H7 (cell line): ENCODE data around the gene DNAJB2. TPM values are rescaled to one million over a fixed set of nuclear protein-coding genes. Genes with fewer than 3 reads are reported as not detected.
A peak's percentile ranks its signal among the peaks of the same experiment; 100 is the strongest.

ENCODE experiments used
- DNase-seq: peaks from one replicate; pipeline ENCODE4 v3.0.0; 2012
- H3K27me3 ChIP-seq: 2 replicates; pipeline ENCODE4 v1.6.0; 2011; ENCODE audit warnings: mild to moderate bottlenecking, low read length; ENCODE audit not compliant: control insufficient read depth, insufficient read depth
- H3K36me3 ChIP-seq: replicated peaks from 2 replicates; pipeline ENCODE4 v1.5.1; 2011; ENCODE audit warnings: low read length; ENCODE audit not compliant: control insufficient read depth, insufficient read depth
- H3K4me3 ChIP-seq: 2 replicates; pipeline ENCODE4 v1.5.1; 2011; ENCODE audit warnings: low read depth, mild to moderate bottlenecking, control low read depth, low read length, moderate library complexity; ENCODE audit not compliant: insufficient read depth
- total RNA-seq: library from RNA; depleted of rRNA; stranded (reverse); fragments of >200 nt; shearing (Covaris generic); gene quantifications from 2 replicates; pipeline ENCODE4 v1.2.3, GENCODE V29; 2014; rRNA removed

Gene DNAJB2
- 29.1 and 38.6 TPM in 2 replicates for total RNA-seq

DNA sequence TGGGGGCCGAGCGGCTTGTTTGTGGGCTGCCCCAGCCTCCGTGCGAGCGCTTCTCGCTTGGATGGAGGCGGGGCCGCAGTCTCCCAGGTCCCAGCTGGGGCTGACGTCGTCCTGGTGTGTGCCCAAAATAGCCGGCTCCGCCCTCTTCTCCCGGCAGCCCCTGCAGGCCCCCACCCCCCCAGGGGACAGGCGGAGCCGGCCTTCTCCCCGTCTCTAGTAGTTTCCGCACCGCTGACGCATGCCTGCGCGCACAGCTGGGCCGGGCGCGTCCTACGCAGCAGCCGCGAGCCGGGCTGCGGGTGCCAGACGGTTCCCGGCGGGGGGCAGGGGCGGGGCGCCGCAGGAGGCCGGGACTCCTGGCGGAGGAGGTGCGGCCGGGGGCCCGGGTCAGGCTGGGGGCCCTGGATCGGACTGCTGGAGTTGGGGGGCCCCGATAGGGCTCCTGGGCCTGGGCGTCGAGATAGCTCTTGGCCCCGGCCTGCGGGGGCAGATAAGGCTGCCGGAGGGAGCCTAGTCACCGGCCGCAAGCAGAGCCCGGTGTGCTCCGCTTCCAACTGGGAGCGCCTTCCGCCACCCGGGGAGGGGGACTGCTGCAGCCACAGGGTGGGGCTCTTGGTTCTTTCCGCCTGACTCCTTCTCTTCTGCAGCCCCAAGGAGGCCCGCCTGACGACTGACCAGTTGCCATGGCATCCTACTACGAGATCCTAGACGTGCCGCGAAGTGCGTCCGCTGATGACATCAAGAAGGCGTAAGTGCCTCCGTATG is at the start of gene DNAJB2:
DNAJB2 (plus strand) TSS at position 216 of the 765 bp plus-strand sequence; CDS start at position 684, 468 bp downstream.
- DNase-seq, result peak; percentile 100
- Histone ChIP-seq H3K4me3 (peak within 1 kb of the TSS; percentile 70), H3K27me3 (no peaks in the 10 kb centered on the region; the same call in 1 of the 2 replicates), H3K36me3 (peaks cover 3% of the 10 kb centered on the region)

DNA sequence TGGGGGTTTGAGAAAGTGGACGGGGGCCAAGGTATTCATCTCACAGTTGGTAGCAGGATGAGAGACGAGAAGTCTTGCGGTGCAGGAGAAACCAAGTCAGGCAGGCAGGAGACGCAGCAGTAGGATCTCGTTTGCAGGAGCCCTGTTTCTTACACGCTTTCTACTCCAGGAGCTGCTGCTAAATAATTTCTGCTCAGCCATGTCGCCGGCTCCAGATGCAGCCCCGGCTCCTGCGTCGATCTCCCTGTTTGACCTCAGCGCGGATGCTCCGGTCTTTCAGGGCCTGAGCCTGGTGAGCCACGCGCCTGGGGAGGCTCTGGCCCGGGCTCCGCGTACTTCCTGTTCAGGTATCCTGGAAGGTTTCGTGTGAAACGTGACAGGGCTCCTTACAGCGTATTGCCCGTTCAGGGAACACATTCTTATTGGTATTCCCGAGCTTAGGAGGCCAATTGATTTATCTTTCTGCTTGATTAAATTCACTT is 49.1 kb upstream of the DNAJB2 start:
- DNase-seq, result peak; percentile 84
- Histone ChIP-seq H3K36me3 (peaks cover 29% of the 10 kb centered on the region), H3K4me3 (peak overlapping the region; percentile 67), H3K27me3 (no peaks in the 10 kb centered on the region)

DNA sequence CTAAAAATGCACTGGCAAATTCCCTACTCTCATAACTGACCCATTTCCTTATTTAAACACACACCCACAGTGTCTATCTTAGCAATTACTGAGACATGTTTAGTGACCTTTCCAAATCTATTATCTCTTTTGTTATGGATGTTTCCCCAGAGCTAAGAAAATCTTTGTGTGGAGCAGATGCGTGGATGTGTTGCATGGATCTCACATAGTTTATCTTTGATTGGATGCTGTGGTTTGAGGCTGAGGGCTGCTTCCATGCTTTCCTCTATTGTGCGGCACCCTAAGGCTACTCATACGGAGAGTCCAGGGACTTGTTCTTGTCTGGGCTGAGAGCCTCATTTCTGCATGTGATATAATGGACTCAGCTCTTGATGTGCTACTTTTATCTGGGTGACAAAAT is 44.8 kb upstream of the DNAJB2 start:
- Histone ChIP-seq H3K4me3 (no peak overlapping the region), H3K36me3 (peaks cover 38% of the 10 kb centered on the region), H3K27me3 (no peaks in the 10 kb centered on the region)
- DNase-seq, result no peak

DNA sequence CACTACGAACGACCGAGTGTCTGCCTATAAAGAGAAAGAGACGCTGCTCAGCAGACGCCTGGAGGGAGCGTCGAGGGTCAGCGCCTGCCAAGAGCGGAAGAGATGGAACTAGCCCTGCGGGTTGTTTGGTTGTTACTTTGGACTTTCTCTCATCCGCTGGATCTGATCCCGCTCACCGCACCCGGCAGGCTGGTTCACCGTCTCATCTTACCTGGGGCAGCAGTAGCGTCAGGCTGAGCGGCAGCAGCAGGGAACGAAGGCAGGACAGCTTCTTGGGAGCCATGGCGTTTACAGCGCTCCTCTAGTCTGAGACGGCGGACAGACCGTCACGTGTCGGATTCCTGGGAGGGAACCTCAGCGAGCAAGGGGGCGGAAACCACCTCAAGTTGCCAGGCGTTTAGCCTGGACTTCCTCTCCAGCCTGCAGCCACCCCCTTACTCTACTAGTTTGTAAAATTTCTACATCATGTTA is 35.8 kb upstream of the DNAJB2 start:
- Histone ChIP-seq H3K4me3 (no peak overlapping the region), H3K27me3 (no peaks in the 10 kb centered on the region), H3K36me3 (peaks cover 3% of the 10 kb centered on the region; the same call in 1 of the 2 replicates)
- DNase-seq, result no peak

- no peak for DNase-seq
- Histone ChIP-seq H3K36me3 (peaks cover 5% of the 10 kb centered on the region), H3K27me3 (no peaks in the 10 kb centered on the region), H3K4me3 (peak overlapping the region; percentile 84)
Observed at GRCh38 chr2:219244789-219245147, 34.4 kb upstream of the DNAJB2 start.

- peak; percentile 98 for DNase-seq
- Histone ChIP-seq H3K27me3 (no peaks in the 10 kb centered on the region), H3K36me3 (peaks cover 5% of the 10 kb centered on the region), H3K4me3 (peak within 1 kb of the TSS; percentile 84)
Observed at GRCh38 chr2:219245148-219245898, 33.8 kb upstream of the DNAJB2 start, which contains the start of the genes GLB1L and STK16. Gene GLB1L (minus strand): TSS chr2:219245444. CDS start chr2:219243573, 1,871 bp downstream. Gene STK16 (plus strand): TSS chr2:219245479. CDS start chr2:219246000, 521 bp downstream.

DNA sequence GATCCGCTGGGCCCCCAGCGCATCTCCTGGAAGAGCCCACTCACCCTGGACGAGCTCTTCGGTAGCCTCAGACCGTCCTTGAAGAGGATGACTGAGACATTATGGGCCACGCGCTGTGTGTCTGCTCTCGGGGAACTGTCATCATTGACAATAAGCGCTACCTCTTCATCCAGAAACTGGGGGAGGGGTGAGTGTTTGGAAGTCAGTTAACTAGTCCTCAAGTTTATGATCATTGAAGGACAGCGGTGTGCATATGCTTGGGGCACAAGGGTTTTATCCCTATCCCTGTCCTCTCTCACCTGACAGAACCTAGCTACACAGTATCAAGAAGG is 33.3 kb upstream of the DNAJB2 start:
- H3K4me3 ChIP-seq, result peak overlapping the region; percentile 84
- no peaks in the 10 kb centered on the region for H3K27me3 ChIP-seq
- DNase-seq, result no peak
- H3K36me3 ChIP-seq, result peaks cover 6% of the 10 kb centered on the region

- no peak for DNase-seq
- Histone ChIP-seq H3K4me3 (no peak overlapping the region), H3K27me3 (no peaks in the 10 kb centered on the region; the same call in 1 of the 2 replicates)
Observed at GRCh38 chr2:219246559-219246958, 32.6 kb upstream of the DNAJB2 start.

DNA sequence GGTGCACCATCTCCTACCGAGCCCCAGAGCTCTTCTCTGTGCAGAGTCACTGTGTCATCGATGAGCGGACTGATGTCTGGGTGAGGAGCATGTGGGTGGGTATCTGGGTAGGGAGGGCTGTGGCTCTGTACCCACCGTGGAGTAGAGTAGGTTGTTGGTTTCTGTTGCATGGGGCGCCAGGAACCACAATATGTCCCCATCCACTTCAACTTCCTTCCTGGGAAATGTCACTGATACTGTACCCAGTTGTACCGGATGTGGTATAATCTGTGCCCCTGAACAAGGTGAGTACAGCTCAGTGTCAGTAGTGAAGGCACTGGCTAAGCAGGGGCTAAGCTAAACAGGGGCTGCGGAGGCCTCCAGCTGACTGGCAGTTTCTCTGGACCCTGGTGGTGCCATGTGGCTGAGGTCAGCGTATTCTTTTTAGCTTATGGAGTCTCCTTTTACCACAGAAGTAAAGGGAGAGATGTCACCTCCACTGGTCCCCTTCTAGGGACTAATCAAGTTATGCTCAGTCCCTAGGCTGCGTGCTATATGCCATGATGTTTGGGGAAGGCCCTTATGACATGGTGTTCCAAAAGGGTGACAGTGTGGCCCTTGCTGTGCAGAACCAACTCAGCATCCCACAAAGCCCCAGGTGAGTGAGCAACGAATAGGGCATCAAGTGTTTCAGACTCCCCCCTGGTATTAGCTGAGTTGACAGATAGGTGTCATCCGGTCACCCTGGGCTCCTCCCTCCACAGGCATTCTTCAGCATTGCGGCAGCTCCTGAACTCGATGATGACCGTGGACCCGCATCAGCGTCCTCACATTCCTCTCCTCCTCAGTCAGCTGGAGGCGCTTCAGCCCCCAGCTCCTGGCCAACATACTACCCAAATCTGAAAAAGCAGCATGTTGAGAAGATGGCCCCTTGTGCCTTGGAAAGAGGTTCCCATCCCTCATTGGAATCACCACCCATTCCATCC is 31.2 kb upstream of the DNAJB2 start:
- H3K36me3 ChIP-seq, result peaks cover 6% of the 10 kb centered on the region
- no peak overlapping the region for H3K4me3 ChIP-seq
- DNase-seq, result no peak
- H3K27me3 ChIP-seq, result peaks cover 9% of the 10 kb centered on the region

More at GRCh38 chr2:219246559-219246958, 32.6 kb upstream of the DNAJB2 start:
- H3K36me3 ChIP-seq, result peaks cover 6% of the 10 kb centered on the region

- no peak for DNase-seq
- peaks cover 6% of the 10 kb centered on the region for H3K36me3 ChIP-seq
- H3K4me3 ChIP-seq, result no peak overlapping the region
- peaks cover 16% of the 10 kb centered on the region for H3K27me3 ChIP-seq
Observed at GRCh38 chr2:219248845-219249202, 30.3 kb upstream of the DNAJB2 start.

GRCh38 chr2:219249203-219249980 is 29.8 kb upstream of the DNAJB2 start:
- H3K27me3 ChIP-seq, result peaks cover 22% of the 10 kb centered on the region
- H3K36me3 ChIP-seq, result peaks cover 6% of the 10 kb centered on the region

DNA sequence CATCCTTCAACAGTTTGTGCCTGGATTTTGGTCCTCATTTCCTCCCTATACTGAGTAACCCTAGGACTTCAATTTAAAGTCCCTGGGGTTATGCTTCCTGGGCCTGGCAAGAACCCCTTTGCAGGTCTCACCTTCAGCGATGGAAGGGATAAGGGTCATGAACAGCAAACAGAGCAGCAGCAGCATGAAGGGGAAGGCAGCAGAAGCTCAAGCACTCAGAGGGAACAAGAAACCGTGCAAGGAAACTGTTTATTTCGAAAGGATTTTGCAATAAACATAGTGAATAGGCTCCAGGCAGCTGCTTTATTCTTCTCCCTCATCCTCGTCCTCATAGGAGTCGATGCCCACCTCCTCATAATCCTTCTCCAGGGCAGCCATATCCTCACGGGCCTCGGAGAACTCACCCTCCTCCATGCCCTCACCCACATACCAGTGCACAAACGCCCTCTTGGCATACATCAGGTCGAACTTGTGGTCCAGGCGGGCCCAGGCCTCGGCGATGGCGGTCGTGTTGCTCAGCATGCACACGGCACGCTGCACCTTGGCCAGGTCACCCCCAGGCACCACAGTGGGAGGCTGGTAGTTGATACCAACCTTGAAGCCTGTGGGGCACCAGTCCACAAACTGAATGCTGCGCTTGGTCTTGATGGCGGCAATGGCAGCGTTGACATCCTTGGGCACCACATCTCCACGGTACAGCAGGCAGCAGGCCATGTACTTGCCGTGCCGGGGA is 29.0 kb upstream of the DNAJB2 start:
- H3K27me3 ChIP-seq, result peaks cover 30% of the 10 kb centered on the region
- H3K36me3 ChIP-seq, result peaks cover 6% of the 10 kb centered on the region
- no peak for DNase-seq
- no peak overlapping the region for H3K4me3 ChIP-seq

More at GRCh38 chr2:219249203-219249980, 29.8 kb upstream of the DNAJB2 start:
- H3K4me3 ChIP-seq, result no peak overlapping the region
- DNase-seq, result no peak

- no peak overlapping the region for H3K4me3 ChIP-seq
- peaks cover 6% of the 10 kb centered on the region for H3K36me3 ChIP-seq
- no peak for DNase-seq
- peaks cover 44% of the 10 kb centered on the region for H3K27me3 ChIP-seq
Observed at GRCh38 chr2:219251656-219252055, 27.5 kb upstream of the DNAJB2 start.
